HepG2 (cell line): ENCODE measurements around the gene HLF. TPM values are rescaled to one million over a fixed set of nuclear protein-coding genes. Genes with fewer than 3 reads are reported as not detected.

Experiments used
- ATAC-seq: fragments of 200-7000 bp; cut with Tn5 transposase; 3 replicates; pipeline ENCODE4 v1.9.1; 2020; ENCODE audit warnings: mild to moderate bottlenecking, moderate library complexity
- BruUV-seq: library from RNA; stranded (reverse); fragments of 400-500 nt; replicated peaks from 2 replicates; lab custom pipeline; 2021; lab: Mats Ljungman, UMichigan
- CTCF ChIA-PET: fragments of 300-600 bp; formaldehyde crosslinking; extraction: SDS; loops from one replicate; lab custom pipeline; 2021; ENCODE audit warnings: low total read pairs, inconsistent platforms, low intra/inter-chr PET ratio; lab: Yijun Ruan, JAX
- POLR2A ChIA-PET: fragments of 350-600 bp; sonication (Branson Sonifier 250); formaldehyde crosslinking; loops from one replicate; lab custom pipeline; 2020; ENCODE audit warnings: antibody characterized with exemption, inconsistent platforms; lab: Yijun Ruan, JAX
- DNase-seq: peaks from one replicate; pipeline ENCODE4 v3.0.0-alpha.2; 2015; ENCODE audit warnings: low spot score
- FAIRE-seq: peaks from 3 replicates; lab custom pipeline; 2011; peaks lifted over from hg19 to GRCh38; lab: Jason Lieb, UNC
- H2AFZ ChIP-seq: one replicate; pipeline ENCODE4 v1.6.1; 2011; ENCODE audit warnings: low read length, inconsistent platforms
- H3K27ac ChIP-seq: fragments of 300-600 bp; 3 replicates; pipeline ENCODE4 v1.8.0; 2011; ENCODE audit warnings: mixed run types, mild to moderate bottlenecking, mixed read lengths, low read length, inconsistent platforms; ENCODE audit not compliant: insufficient read depth; ENCODE audit errors: extremely low read length
- H3K27me3 ChIP-seq, 2 experiments: fragments of 200-600 bp in 1 of 2; 2 replicates in 1 of 2; 3 replicates in 1 of 2; pipeline versions ENCODE4 v1.6.0 to v1.8.0; 2011; ENCODE audit warnings: low read length in 2 of 2, mild to moderate bottlenecking in 2 of 2, moderate library complexity in 2 of 2, inconsistent platforms in 1 of 2; ENCODE audit not compliant: insufficient read depth in 2 of 2, control insufficient read depth in 1 of 2
- H3K36me3 ChIP-seq, 2 experiments: fragments of 200-600 bp in 1 of 2; replicated peaks in 1 of 2; 2 replicates in 1 of 2; 3 replicates in 1 of 2; pipeline versions ENCODE4 v1.5.1 to v1.8.0; 2011; ENCODE audit warnings: low read length in 2 of 2, inconsistent platforms in 1 of 2; ENCODE audit not compliant: insufficient read depth in 2 of 2, control insufficient read depth in 1 of 2
- H3K4me1 ChIP-seq: 2 replicates; pipeline ENCODE4 v1.5.1; 2012; ENCODE audit warnings: low read length, inconsistent platforms; ENCODE audit not compliant: insufficient read depth
- H3K4me2 ChIP-seq: 2 replicates; pipeline ENCODE4 v1.6.0; 2011; ENCODE audit warnings: low read depth, low read length, inconsistent platforms
- H3K4me3 ChIP-seq, 3 experiments: fragments of 200-600 bp in 1 of 3; sonication (generic), shearing (Covaris generic) in 1 of 3; replicated peaks in 1 of 3; 2 replicates each; pipeline ENCODE4 v1.5.1; 2011 to 2016; ENCODE audit warnings: low read length in 3 of 3, inconsistent platforms in 2 of 3, low read depth in 2 of 3, mild to moderate bottlenecking in 2 of 3, control low read depth in 1 of 3, mixed read lengths in 1 of 3; ENCODE audit not compliant: insufficient read depth in 1 of 3
- H3K79me2 ChIP-seq: one replicate; pipeline ENCODE4 v1.6.1; 2011; ENCODE audit warnings: low read length, inconsistent platforms; ENCODE audit not compliant: insufficient read depth
- H3K9ac ChIP-seq: 2 replicates; pipeline ENCODE4 v1.6.0; 2011; ENCODE audit warnings: mild to moderate bottlenecking, low read depth, low read length, inconsistent platforms; ENCODE audit not compliant: insufficient read depth
- H3K9me3 ChIP-seq: 2 replicates; pipeline ENCODE4 v1.5.1; 2012; ENCODE audit warnings: mild to moderate bottlenecking, low read length
- H4K20me1 ChIP-seq: 2 replicates; pipeline ENCODE4 v1.6.0; 2011; ENCODE audit warnings: inconsistent platforms, mild to moderate bottlenecking, low read length, moderate library complexity; ENCODE audit not compliant: insufficient read depth
- CHCHD3 ChIP-seq: sonication (generic); formaldehyde crosslinking; IDR thresholded peaks from 2 replicates; pipeline ENCODE4 v1.8.0; 2022; ENCODE audit warnings: mild to moderate bottlenecking, missing genetic modification reagents, moderate library complexity
- WGBS: methylation state at CpG from one replicate; pipeline ENCODE4 v1.1.6; 2017; ENCODE audit warnings: low lambda C conversion rate; 5-methylcytosine and 5-hydroxymethylcytosine counted together
- in situ Hi-C: cut with HindIII; loops from 2 replicates; pipeline ENCODE4 v1.10.0; 2017; ENCODE audit warnings: low pct_unique_long_range_greater_than_20kb; ENCODE audit not compliant: extremely low pct_ligation_motif_present
- intact Hi-C: fragments of 100-400 bp; cut with micrococcal nuclease; formaldehyde crosslinking; loops from one replicate; pipeline ENCODE4 v1.10.0; 2022; ENCODE audit not compliant: unreplicated experiment
- polyA plus RNA-seq, 8 experiments: library from polyadenylated mRNA; depleted of rRNA in 3 of 8; stranded (reverse) in 7 of 8; unstranded in 1 of 8; fragments of >200 nt; fragmentation: Illumina TruSeq in 4 of 8; extraction: Trizol in 4 of 8; gene quantifications; 2 replicates each; pipeline versions ENCODE4 v1.2.1 to v1.2.3, GENCODE V29; 2011 to 2016; ENCODE audit warnings: low read depth in 4 of 8, missing spikeins in 1 of 8, mixed read lengths in 1 of 8; ENCODE audit not compliant: insufficient read depth in 1 of 8
- total RNA-seq, 5 experiments: library from RNA; depleted of rRNA; stranded (reverse); fragments of >200 nt; fragmentation: Illumina TruSeq; extraction: Trizol; gene quantifications; 2 replicates each; pipeline ENCODE4 v1.2.3, GENCODE V29; 2016; ENCODE audit warnings: low read depth in 1 of 5

The HLF gene
- total and polyA plus RNA-seq, 2 of the 13 experiments (the other 11 are each of a cell fraction or from before 2014, with no cell fraction given), result 202 to 346 TPM

GRCh38 chr17:55368706-55369105 lies 103.9 kb downstream of the HLF start:
- in situ Hi-C loops, result no loop called here

More at GRCh38 chr17:55368706-55369105, 103.9 kb downstream of the HLF start:
- no peaks in the 10 kb centered on the region for H3K9me3 ChIP-seq
- WGBS, result 33% methylated on average over 3 of the region's 3 CpGs
- ChIA-PET CTCF (no interaction called here), POLR2A (no interaction called here)
- intact Hi-C loops, result no loop called here
- no peak overlapping the region for H2AFZ ChIP-seq
- ATAC-seq (no peak), DNase-seq (no peak), FAIRE-seq (no peak)
- H3K79me2 ChIP-seq, result no peaks in the 10 kb centered on the region
- no peak overlapping the region for H3K4me2 ChIP-seq
- peaks cover 0 to 7% of the 10 kb centered on the region in 2 experiments; a peak in 1 of 5 replicates for H3K27me3 ChIP-seq
- BruUV-seq, result no TSS peak
- H3K36me3 ChIP-seq, result no peaks in the 10 kb centered on the region
- H4K20me1 ChIP-seq, result no peaks in the 10 kb centered on the region
- no peak overlapping the region for H3K27ac ChIP-seq
- H3K9ac ChIP-seq, result no peak overlapping the region
- no peak overlapping the region for H3K4me3 ChIP-seq
- H3K4me1 ChIP-seq, result peaks cover 7% of the 10 kb centered on the region
- TF ChIP-seq CHCHD3 (CRISPR knock-in tag), result no peak

Other genes starting within 250 kb of the HLF start
- 121 and 137 TPM in 2 replicates for gene MMD, start 156.9 kb downstream of the HLF start, total RNA-seq (2016; rRNA removed; fragmentation: Illumina TruSeq; extraction: Trizol)
- gene MMD, start 156.9 kb downstream of the HLF start, polyA plus RNA-seq (2011; rRNA removed), result 183 and 225 TPM in 2 replicates
- not detected in 2 replicates for gene SMIM36, start 246.5 kb downstream of the HLF start, total RNA-seq (2016; rRNA removed; fragmentation: Illumina TruSeq; extraction: Trizol)
- not detected in 2 replicates for gene SMIM36, start 246.5 kb downstream of the HLF start, polyA plus RNA-seq (2011; rRNA removed)